ENCODE data around the gene RFLNA.
A peak's percentile ranks its signal among the peaks of the same experiment; 100 is the strongest.

RFLNA gene

GRCh38 chr12:124276337-124276736 lies 18.6 kb upstream of the RFLNA start:
- TF ChIP-seq GATA3 (IDR thresholded peaks at IDR 0.05; ENCODE audit: low read depth, low read length) (peak; percentile 37; the same call in 1 of the 2 replicates), GATA2 (IDR thresholded peaks at IDR 0.05; ENCODE audit: low read depth, low read length) (no peak)

GRCh38 chr12:124277394-124278241 lies 17.3 kb upstream of the RFLNA start:
- TF ChIP-seq GATA2 (IDR thresholded peaks at IDR 0.05; ENCODE audit: low read depth, low read length): no peak
- TF ChIP-seq GATA3 (IDR thresholded peaks at IDR 0.05; ENCODE audit: low read depth, low read length): no peak

GRCh38 chr12:124278389-124279101 lies 16.3 kb upstream of the RFLNA start:
- TF ChIP-seq GATA3 (IDR thresholded peaks at IDR 0.05; ENCODE audit: low read depth, low read length) (no peak), GATA2 (IDR thresholded peaks at IDR 0.05; ENCODE audit: low read depth, low read length) (no peak)

- no peak for TF ChIP-seq GATA3 (IDR thresholded peaks at IDR 0.05; ENCODE audit: low read depth, low read length)
- TF ChIP-seq GATA2 (IDR thresholded peaks at IDR 0.05; ENCODE audit: low read depth, low read length): no peak
Observed at GRCh38 chr12:124279315-124279714, 15.6 kb upstream of the RFLNA start.

GRCh38 chr12:124279846-124280360 lies 15.0 kb upstream of the RFLNA start:
- TF ChIP-seq GATA2 (IDR thresholded peaks at IDR 0.05; ENCODE audit: low read depth, low read length): no peak
- no peak for TF ChIP-seq GATA3 (IDR thresholded peaks at IDR 0.05; ENCODE audit: low read depth, low read length)

- TF ChIP-seq GATA3 (IDR thresholded peaks at IDR 0.05; ENCODE audit: low read depth, low read length) (no peak), GATA2 (IDR thresholded peaks at IDR 0.05; ENCODE audit: low read depth, low read length) (no peak)
Observed at GRCh38 chr12:124281309-124281708, 13.6 kb upstream of the RFLNA start.

- TF ChIP-seq GATA2 (IDR thresholded peaks at IDR 0.05; ENCODE audit: low read depth, low read length) (no peak), GATA3 (IDR thresholded peaks at IDR 0.05; ENCODE audit: low read depth, low read length) (no peak)
Observed at GRCh38 chr12:124282287-124282686, 12.6 kb upstream of the RFLNA start.

GRCh38 chr12:124283326-124283725 lies 11.6 kb upstream of the RFLNA start:
- TF ChIP-seq GATA3 (IDR thresholded peaks at IDR 0.05; ENCODE audit: low read depth, low read length) (no peak), GATA2 (IDR thresholded peaks at IDR 0.05; ENCODE audit: low read depth, low read length) (no peak)

- TF ChIP-seq GATA2 (IDR thresholded peaks at IDR 0.05; ENCODE audit: low read depth, low read length) (no peak), GATA3 (IDR thresholded peaks at IDR 0.05; ENCODE audit: low read depth, low read length) (no peak)
Observed at GRCh38 chr12:124284368-124284767, 10.5 kb upstream of the RFLNA start.

- TF ChIP-seq GATA3 (IDR thresholded peaks at IDR 0.05; ENCODE audit: low read depth, low read length) (no peak), GATA2 (IDR thresholded peaks at IDR 0.05; ENCODE audit: low read depth, low read length) (no peak)
Observed at GRCh38 chr12:124286414-124286813, 8.5 kb upstream of the RFLNA start.

- TF ChIP-seq GATA2 (IDR thresholded peaks at IDR 0.05; ENCODE audit: low read depth, low read length) (no peak), GATA3 (IDR thresholded peaks at IDR 0.05; ENCODE audit: low read depth, low read length) (no peak)
Observed at GRCh38 chr12:124286971-124287370, 7.9 kb upstream of the RFLNA start.

- TF ChIP-seq GATA3 (IDR thresholded peaks at IDR 0.05; ENCODE audit: low read depth, low read length): no peak
- no peak for TF ChIP-seq GATA2 (IDR thresholded peaks at IDR 0.05; ENCODE audit: low read depth, low read length)
Observed at GRCh38 chr12:124289634-124290600, 5.0 kb upstream of the RFLNA start.

GRCh38 chr12:124292385-124292784 lies 2.5 kb upstream of the RFLNA start:
- TF ChIP-seq GATA3 (IDR thresholded peaks at IDR 0.05; ENCODE audit: low read depth, low read length) (no peak), GATA2 (IDR thresholded peaks at IDR 0.05; ENCODE audit: low read depth, low read length) (no peak)

Measured in SH-SY5Y (cell line).